ENCODE data around the gene GRM7.

DNA sequence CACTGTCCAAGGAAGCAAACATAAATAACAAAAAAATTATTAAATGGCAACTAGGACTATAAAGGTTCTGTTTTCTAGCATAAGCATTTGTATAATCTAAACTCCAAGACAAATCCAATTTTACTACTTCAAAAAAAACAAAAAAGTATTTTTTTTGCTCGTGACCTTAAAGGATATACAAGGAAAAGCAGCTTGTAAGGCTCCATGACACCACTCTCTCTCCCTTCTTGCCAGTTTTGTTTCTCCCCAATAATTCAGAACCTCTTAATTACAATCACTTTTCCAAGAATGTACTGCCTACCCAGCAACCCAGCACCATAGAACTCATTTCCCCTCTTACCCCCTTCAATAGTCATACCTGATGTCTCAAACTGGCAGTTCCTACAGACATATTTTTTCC, 496.2 kb downstream of the GRM7 start:
- TF ChIP-seq, protein P1, sequence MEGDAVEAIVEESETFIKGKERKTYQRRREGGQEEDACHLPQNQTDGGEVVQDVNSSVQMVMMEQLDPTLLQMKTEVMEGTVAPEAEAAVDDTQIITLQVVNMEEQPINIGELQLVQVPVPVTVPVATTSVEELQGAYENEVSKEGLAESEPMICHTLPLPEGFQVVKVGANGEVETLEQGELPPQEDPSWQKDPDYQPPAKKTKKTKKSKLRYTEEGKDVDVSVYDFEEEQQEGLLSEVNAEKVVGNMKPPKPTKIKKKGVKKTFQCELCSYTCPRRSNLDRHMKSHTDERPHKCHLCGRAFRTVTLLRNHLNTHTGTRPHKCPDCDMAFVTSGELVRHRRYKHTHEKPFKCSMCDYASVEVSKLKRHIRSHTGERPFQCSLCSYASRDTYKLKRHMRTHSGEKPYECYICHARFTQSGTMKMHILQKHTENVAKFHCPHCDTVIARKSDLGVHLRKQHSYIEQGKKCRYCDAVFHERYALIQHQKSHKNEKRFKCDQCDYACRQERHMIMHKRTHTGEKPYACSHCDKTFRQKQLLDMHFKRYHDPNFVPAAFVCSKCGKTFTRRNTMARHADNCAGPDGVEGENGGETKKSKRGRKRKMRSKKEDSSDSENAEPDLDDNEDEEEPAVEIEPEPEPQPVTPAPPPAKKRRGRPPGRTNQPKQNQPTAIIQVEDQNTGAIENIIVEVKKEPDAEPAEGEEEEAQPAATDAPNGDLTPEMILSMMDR (IDR thresholded peaks at IDR 0.05; ENCODE audit: low read depth, low read length, poor library complexity, severe bottlenecking) = no peak
- TF ChIP-seq EZH2phosphoT487 (IDR thresholded peaks at IDR 0.05; ENCODE audit: borderline replicate concordance, low read length) = no peak

Measured in DOHH2 (cell line).